ENCODE data around the gene RPAIN.

DNA sequence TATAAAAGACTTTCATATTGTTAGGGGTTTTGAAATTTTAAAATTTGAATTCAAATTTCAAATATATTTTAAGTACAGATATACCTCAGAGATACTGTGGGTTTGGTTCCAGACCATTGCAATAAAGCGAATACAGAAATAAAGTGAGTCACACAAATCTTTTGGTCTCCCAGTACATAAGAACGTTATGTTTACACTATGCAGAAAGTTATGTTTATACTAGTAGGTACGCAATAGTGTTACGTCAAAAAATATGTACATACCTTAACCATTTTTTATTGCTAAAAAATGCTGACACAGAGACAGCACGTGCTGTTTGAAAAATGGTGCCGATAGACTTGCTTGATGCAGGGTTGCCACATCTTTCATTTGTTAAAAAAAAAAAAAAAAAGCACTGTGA is 20.2 kb upstream of the RPAIN start:
- no peak for TF ChIP-seq CTCF (IDR thresholded peaks at IDR 0.05)
- no peak for TF ChIP-seq EZH2 (IDR thresholded peaks at IDR 0.05; ENCODE audit: borderline replicate concordance, insufficient read depth, low read depth, low read length, poor library complexity, severe bottlenecking)

Measured in B cell (primary cell).